M059J (cell line): Measurements from ENCODE around the gene CDH4. TPM values are rescaled to one million over a fixed set of nuclear protein-coding genes. Genes with fewer than 3 reads are reported as not detected.

ENCODE experiments used
- DNase-seq: peaks from one replicate; pipeline ENCODE4 v3.0.0-alpha.2; 2012; ENCODE audit warnings: low read depth
- total RNA-seq: library from RNA; depleted of rRNA; stranded (reverse); fragments of >200 nt; shearing (Covaris generic); gene quantifications from 2 replicates; pipeline ENCODE4 v1.2.3, GENCODE V29; 2014

Gene CDH4
- total RNA-seq, 1 experiment from 2014 or later: 7.8 TPM

DNA sequence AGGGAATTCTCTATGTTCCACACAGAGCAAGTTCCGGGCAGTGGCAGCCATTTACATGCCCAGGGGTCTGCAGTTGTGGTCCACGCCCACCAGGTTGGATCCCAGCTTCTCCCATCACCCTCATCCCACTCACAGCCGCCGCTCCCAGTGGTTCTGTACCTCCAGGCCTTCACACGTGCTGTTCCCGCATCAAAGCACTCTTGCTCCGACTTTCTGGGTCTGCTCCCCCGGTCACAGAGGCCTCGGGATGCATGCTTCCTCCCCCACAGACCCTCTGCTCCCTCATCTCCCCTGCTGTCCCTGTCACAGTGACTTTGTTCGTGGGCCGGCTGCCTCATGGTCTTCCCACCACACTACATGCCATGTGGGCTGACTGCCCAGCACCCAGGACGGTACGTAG is 481.2 kb downstream of the CDH4 start:
- DNase-seq: no peak

DNA sequence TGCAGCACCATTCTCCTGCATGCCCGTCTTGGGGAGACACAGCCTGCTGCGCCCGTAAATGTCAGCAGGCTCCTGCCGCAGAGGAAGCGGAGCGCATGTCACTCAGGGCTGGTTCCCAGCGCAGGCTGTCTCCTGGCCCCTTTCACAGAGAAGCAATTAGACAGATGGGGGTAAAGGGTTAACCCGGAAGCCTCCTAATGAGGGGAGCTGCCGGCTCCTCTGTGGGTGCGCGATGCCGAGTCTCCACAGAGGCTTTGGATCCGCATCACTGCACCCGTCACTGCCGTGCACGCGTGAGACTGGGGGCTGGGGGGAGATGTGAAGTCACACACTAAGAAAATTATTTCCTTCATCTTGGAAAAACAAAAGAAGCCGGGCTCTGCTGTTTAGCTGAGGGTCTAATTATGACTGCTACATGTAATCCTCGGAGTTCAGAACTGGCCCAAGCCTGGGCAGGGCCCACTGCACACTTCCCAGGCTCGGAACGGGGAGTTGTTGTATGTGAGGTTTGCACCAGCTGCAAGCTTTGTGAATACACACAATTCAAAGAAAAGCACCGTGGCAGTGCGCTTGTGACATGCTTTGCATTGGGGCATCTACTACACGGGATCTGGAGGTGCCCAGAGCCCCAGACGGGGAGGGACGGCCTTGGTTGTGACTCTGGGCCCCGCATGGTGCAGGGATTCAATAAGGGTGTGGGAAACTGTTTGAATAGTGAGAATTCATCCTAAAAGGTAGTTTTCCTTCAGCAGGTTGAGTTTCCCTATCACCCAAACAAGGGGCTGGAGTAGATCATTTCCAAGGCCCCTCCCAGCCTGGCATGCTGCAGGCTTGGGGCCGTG is 482.1 kb downstream of the CDH4 start:
- DNase-seq: no peak

DNA sequence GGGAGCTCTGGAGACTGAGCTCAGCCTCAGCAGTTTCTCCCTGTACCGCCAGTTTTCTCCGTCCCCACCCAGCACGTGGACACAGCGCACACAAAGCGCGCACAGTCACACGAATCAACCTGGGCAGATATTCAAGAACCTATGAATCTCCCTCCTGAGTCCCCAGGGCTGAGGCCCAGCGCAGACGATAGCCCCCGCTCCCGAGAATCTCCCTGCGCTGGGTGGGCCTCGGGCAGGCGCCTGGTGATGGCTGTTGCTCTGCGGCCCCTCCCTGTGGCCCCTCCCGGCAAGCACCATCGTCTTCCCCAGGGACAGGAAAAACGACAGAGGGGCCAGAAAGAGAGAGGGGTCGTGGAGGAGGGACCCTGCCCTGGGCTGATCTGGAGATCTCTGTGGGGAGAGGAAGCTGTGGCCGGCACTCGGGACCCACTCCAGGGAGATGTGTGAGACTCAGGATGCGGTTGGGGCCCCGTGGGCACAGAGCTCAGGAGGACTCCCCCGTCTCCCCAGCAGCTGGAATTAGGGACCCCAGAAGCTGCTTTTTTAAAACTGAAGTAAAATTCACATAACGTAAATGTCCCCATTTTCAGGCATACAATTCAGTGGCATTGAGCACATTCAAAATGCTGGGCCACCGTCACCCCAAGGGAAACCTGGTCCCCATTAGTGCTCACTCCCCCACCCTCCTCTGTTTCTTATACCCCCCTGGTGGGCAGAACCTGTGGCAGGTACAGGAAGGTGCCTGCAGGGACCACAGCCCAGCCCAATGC is 482.9 kb downstream of the CDH4 start:
- DNase-seq: no peak

DNA sequence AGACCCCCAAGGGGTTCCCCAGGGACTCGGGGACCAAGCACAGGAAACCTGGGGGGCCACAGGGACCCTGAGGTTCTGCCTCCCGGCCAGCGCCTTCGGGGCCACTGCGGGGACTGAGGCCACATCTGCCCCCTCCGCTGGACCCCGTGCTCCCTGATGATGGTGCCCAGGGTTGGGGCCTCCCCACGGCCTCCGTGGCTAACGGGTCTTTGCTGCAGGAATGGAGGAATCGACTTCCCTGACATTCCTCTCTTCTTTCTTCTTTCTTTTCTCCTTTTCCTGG is 483.4 kb downstream of the CDH4 start:
- no peak for DNase-seq

DNA sequence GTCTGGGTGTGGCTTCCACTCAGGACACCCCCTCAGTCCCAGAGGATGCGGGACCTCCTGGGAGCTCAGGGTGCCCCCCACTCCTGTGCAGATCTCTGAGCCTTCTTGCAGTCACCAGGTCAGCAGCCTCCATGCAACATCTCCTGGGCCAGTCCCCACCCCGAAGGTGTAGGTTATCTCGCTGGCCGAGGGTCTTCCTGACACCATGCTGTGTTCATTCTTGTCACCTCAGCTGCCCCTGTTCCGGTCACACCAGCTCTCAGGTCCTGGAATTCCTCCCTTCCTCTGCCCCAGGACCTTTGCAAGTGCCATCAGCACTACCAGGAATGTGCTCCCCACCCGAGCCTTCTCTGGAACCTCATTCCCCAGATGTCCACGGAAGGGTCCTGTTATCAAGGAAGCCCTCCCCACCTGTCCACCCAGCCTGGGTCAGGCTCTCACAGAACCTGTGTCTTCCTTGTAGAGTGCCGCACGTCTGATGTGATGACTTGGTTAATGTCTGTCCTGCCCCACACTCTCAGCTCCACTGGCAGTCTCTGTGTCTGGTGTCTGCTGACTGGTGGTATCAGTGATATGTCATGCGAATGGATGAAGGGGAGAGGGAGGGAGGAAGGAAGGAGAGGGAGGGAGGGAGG is 484.1 kb downstream of the CDH4 start:
- no peak for DNase-seq

DNA sequence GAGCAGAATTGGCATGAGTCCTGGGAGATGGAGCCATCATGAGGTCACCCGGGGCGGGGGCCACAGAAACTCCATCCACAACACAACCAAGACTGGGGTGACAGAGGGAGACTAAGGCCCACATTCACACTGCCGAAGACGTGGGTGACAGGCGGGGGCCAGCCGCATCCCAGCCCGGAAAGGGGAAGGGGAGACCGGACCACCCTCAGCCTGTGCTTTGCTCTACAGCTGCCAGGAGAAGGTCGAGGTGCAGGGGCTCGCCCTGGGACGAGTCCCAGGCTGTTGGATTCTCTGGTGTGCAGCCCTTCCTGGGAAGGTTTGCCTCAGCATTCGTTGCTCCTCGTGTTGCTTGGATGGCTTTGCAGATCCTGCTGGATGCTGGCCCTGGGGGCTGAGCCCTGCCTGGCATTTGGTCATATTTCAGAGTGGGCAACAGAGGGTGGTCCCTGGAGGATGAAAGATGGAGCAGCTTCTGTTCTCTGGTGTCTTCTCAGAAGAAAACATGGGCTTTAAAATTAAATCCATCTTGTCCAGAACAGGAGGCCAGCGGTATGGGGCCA is 484.8 kb downstream of the CDH4 start:
- DNase-seq: no peak

DNA sequence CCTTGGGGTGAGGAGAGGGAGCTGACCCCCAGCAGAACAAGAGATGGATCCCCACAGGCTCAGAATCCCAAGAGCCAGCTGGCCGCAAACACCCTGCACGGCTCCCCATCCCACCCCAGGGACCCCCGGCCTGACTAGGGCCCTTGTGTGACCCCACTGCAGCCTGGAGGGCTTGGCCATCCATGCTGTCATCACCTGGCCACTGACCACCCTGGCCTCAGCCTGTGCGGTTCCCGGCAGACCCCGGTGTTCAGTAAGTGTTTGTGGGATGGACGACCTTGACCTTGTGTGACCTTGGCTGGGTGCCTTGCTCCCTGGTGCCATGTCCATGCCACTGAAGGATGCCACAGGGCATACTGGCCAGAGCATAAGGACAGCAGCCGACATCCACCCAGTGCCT is 485.3 kb downstream of the CDH4 start:
- DNase-seq: no peak

DNA sequence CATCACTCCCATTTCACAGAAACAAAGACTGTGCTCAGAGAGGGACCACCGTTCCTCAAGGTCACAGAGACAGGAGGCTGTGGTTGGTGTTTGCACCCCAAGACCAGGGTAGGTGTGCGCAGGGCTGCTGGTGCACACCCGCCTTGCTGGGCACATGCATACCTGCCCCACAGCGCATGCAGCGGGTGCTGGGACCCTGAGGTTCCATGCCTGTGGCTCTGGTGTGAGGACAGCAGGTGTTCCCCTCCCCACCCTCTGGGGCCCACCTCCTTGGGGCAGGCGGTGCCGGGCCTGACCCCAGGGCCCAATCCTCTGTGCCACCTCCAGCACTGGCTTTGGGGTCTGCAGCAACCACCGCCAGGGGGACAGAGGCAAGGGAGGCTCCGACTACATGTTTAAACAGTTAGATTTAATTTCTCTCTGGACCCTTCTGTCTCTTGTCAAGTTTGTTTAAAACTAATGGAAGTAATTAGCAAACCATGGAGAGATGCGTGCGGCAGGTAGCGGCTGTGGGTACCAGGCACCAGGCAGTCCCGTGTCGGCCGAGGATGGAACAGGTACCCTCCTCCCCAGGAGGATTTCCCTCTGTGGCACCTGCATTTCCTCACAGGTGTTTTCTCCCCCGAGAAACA is 485.9 kb downstream of the CDH4 start:
- no peak for DNase-seq

DNA sequence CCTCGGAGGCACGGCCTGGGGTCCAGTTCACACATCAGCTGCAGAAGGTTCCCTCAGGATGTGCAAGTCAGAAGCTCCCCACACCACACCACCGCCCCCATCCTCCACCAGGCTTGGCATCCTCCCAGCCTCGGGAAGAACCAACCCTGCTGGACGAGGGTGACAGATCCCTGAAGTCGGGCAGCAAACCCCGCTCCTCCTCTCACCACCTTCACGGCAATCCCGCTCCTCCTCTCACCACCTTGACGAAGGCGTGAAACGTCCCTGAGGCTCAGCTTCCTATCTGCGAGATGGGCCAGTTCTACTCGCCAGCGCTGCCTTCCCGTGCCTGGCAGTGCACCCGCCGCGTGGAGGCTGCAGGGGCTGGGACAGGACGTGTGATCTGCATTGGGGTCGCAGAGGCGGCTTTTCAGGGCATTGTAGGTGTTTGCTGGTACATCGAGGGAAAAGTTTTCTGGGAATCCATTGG is 486.6 kb downstream of the CDH4 start:
- no peak for DNase-seq

DNA sequence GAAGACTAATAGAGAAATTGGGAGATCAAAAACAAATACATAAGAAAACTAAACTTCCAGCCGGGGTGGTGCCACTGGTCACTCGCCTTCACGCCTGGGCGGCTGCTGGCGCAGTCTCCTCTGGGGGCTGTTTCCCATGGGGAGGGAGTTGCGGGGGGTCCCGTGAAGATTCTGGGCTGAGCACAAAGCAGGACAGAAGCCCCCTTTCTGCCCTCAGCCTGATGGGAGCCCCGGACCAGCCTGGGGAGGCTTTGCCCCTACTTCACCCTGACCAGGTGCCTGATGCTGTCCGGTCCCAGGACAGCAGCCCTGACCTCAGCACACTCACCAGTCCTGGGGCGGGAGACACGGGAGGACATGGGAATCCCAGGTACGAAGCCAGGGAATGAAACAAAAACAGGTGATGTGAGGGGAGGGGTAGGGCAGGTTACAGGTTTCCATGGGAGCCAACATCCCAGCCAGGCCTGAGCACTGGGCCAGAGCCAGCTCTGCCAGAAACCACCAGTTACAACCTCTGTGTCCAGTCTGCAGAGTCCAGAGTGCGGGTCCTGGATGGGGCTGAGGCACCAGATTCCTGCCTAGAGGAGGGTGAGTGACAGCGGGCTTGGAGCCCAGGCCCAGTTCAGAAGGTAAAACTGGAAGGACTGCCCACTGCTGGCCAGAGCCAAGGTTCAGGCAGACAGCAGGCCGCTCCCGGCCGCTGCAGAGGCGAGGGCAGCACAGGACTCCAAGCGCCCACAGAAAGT is 487.2 kb downstream of the CDH4 start:
- DNase-seq: no peak

DNA sequence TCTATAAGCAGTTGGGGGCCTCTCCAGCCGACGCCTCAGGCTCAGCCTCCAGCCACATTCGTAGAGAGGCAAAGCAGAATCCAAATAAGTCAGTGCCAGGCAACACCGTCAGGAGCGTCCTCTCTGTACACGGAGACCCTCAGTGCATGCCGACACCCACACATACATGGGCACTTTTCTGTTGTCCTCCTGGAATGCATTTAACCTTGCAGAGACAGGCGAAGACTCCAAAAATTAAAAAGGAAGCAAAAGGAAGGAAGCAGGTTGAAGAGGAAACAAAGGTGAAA is 487.7 kb downstream of the CDH4 start:
- no peak for DNase-seq

DNA sequence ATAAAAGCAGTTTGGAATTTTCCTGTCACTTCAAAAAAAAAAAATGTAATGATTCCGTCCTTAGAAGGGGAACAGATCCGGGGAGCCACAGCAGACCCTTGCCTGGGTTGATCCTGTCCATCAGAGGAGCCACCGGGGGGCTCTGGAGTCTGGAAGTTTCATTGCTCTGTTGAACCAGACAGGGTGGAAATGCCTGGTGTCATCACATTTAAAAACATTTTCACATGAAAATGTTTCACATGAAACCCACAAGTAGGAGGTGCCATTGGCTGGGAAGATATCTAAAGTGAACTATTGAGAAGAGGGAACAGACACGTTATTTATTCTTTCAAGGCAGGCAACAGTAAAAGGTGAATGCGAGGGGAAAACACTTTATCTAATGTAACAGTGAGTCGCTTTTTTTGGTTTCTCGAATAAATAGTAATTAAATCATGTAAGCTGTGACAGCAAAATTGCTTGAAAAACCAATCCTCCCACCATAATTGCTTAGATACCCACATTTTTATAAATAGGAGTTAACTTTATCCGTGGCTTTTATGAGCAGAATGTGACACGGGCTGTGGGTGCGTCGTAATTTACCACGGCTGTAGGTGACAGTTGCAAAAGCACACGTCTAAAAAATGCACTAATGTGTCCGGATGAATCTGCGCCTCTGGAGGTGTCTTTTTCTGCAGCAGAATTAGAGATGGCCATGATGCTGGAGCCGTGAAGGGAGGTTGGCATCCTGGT is 490.2 kb downstream of the CDH4 start:
- no peak for DNase-seq

DNA sequence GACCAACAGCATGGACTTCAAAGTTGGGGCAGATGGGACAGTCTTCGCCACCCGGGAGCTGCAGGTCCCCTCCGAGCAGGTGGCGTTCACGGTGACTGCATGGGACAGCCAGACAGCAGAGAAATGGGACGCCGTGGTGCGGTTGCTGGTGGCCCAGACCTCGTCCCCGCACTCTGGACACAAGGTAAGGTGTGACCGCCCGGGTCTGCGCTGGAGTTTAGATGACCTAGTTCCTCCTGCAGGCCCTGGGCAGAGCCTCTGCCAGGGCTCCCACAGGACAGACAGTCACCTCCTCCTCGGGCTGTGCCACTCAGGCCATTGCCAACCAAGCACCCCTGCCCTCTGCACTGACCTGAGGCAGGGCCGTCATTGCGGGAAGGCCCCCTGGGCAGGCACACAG is 491.5 kb downstream of the CDH4 start:
- DNase-seq: no peak

DNA sequence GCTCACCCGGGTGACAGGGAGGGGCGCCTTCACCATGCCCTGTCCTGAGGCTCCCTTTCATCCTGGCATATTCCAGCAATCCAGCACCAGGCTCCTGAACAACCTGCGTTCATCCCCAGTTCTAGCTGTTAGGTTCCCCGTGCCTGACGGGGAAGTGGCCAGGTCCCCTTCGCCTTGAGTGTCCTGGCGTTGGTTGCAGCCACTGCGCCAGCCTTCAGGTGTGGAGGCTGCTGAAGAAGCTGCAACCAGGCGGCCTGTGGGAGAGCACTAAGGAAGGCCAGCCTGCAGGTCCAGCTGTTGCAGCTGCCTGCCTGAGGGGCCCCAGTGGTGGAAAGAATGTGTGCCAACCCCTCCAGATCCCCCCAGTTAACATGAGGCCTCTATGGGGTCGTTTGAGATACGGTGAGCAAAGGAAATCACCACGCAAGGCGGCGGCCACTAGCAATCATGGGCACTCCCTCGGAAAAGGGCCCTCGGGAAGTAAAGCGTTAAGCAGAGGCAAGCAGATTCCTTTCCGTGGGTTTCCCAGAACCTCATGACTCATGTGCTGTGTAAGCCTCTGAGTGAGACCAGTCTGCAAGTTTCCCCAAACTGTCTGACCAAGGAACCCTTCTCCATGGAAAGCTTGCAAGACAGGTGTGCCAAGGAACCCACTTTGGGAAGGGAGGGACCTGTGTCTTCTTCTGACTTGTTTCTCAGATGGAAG is 492.8 kb downstream of the CDH4 start:
- DNase-seq: peak; percentile 42

DNA sequence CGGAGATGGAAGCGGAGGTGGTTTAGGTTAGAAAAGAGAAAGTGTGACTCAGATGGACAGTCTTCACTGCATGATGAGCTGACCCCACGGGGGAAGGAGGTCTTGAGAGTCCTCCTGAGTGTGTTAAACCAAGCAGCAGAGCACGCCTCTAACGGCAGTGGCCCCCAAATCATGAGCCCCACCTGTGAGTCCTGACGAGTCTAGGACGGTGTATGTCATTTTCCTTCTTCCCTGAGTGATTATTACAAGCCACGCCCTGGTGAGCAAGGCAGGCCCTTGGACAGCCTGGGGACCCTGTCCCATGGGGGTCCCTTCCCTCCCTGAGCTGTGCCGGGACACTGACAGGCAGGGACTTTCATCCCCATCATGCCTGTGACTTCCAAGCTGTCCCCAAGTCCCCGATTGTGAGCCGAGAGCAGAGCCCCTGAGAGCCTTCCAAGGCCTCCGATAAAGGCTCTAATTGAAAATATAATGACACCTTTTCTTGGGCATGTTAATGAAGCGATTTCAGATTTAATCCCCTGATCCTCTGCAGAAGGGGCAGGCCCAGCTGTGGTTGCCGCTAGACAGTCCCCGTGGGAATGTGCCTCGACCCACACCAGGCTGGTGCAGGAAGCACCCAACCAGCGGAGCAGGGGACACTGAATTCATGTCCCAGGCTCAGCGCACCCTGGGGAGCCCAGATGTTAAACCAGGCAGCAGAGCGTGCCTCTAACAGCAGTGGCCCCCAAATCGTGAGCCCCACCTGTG is 493.5 kb downstream of the CDH4 start:
- no peak for DNase-seq

DNA sequence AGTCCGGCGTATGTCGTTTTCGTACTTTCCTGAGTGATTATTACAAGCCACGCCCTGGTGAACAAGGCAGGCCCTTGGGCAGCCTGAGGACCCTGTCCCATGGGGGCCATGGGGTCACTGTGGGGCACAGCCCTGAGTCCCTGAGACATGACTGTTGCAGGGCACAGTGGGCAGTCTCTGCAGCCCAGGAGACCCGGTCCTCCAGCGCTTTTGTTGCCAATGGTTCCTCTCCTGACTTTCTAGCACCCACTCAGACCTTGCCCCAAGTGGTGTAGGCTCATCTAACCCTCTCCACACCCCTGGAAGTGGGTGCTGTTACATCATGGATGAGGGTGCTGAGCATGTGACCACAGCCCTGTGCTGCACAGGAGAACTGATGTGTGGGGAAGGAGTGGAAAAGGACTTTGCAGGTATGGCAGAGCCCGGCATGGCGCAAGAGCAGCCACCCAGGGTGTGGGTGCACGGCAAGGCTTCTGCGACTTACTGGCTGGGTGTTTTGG is 494.1 kb downstream of the CDH4 start:
- no peak for DNase-seq

DNA sequence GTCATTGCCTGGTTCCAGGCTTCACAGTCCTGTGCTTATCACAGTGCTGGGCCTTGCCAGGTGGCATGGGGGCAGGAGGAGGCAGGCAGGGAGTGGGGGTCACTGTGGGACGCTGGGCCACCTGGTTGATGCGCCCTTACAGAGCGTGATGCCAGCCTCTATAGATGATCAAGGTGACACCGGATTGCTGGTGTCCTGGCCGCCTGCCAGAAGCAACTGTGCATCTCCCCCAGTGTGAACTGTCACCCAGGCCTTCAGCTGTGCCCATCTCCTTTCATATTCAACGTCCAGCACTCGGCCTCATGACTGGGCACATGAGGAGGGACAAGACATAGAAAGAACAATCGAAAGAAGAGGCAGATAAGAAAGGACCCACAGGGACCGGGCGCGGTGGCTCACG is 494.7 kb downstream of the CDH4 start:
- DNase-seq: no peak

DNA sequence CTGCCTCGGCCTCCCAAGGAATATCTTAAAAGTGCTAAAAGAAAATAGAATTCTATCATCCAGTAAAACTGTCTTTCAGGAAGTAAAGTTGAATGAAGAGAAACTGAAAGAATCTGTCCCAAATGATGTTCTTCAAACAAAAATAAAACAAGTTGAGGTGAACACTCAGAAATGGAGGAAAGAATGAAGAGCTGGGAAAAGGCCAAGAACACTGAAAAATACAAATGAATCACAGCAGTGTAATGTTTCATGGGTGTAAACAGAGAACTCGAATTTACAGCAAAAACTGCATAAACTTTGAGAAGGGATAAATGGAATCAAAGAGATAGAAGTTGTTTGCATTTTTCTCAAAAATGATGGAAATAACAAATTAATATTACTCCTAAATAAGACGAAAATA is 496.3 kb downstream of the CDH4 start:
- peak; percentile 47 for DNase-seq

DNA sequence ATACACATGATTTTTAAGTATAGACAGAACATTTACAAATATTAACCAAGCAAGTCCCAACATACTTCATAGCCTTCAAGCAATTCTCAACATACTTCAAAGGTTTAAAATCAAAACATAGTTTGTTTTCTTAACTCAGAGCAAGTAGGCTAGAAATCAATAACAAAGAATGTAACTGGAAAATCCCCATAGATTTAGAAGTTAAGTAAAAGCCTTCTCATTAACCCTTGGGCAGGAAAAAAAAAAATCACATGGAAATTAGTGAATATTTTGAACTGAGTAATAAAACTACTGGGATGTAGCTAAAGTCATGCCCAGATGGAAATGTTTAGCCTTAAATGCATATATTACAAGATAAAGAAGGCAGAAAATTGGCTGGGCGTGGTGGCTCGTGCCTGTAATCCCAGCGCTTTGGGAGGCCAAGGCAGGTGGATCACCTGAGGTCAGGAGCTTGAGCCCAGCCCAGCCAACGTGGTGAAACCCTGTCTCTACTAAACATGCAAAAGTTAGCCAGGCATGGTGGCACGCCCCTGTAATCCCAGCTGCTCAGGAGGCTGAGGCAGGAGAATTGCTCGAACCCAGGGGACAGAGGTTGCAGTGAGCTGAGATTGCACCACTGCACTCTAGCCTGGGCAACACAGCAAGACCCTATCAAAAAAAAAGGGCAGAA is 497.5 kb downstream of the CDH4 start:
- no peak for DNase-seq
